GM11168 (cell line): Measurements from ENCODE around the gene KLC1.
"Not testable (repeated sequence)": the region's sequence is repeated elsewhere in the genome, so short reads cannot be mapped to it uniquely, and the experiment has no call there.

Source experiments
- in situ Hi-C: fragments of 300-500 bp; cut with MboI; formaldehyde crosslinking; loops from one replicate; pipeline ENCODE4 v1.12.0; 2022; ENCODE audit warnings: low sequenced_read_pairs; ENCODE audit not compliant: unreplicated experiment

The KLC1 gene

DNA sequence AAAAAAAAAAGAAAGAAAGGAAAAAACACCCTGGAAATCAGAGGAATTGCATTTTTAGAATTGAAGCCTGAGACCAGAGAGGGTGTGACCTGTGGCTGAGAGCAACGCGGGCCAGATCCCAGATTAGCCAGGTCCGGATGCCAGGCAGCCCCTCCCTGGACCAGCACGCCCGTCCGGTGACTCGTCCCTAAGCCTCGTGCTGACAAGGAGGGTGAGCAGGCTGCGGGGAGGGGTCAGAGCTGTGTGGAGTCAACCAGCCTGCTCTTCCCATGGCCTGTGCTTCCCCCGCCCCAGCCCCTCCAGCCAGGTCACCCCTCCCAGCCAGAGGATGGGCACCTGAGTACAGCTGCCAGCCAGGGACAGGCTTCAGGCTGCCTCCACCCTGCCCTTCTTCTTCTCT is 4.2 kb upstream of the KLC1 start:
- in situ Hi-C loops: no loop called here

GRCh38 chr14:103625356-103626095 is 3.5 kb upstream of the KLC1 start:
- in situ Hi-C loops: no loop called here

GRCh38 chr14:103626146-103626850 is 2.7 kb upstream of the KLC1 start:
- in situ Hi-C loops: no loop called here

DNA sequence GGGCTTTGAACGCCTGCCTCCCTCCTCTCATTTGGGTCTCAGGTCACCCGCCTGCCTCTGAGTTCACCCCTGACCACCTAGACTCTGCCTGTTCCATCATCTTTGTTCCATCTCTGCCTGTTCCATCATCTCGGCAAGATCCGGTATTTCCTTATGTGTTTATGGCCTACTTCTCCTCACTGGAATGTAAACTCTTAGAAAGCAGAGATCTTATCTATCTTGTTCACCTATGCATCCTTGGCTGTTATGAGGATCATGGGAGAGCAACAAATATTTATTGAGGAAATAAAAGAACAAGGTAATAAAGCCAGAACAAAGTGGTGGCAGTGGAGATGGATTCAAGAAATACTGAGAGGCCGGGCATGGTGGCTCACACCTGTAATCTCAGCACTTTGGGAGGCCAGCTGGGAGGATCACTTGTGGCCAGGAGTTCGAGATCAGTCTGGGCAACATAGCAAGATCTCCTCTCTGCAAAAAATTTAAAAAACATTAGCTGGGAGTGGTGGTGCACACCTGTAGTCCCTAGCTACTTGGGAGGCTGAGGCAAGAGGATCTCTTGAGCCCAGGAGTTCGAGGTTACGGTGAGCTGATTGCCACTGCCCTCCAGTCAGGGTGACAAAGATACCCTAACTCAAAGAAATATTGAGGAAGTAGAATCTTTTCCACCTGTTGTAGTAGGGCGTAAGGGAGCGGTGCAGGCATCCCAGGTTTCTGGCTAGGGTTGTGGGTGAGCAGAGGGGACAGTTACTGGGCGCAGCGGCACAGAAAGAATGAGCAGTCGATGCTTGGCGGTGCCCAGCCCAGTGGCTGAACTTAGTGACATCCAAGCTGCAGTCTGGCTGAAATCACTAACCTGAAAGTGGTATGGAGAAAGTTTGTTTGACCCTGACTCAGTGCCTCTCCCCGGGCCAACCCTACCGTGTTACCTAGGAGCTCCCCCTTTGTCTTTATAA is 1.7 kb upstream of the KLC1 start:
- in situ Hi-C loops: no loop called here

- in situ Hi-C loops: no loop called here
Measured at GRCh38 chr14:103628221-103628683, 759 bp upstream of the KLC1 start.

- in situ Hi-C loops: no loop called here
Measured at GRCh38 chr14:103629503-103630121, 601 bp downstream of the KLC1 start.

DNA sequence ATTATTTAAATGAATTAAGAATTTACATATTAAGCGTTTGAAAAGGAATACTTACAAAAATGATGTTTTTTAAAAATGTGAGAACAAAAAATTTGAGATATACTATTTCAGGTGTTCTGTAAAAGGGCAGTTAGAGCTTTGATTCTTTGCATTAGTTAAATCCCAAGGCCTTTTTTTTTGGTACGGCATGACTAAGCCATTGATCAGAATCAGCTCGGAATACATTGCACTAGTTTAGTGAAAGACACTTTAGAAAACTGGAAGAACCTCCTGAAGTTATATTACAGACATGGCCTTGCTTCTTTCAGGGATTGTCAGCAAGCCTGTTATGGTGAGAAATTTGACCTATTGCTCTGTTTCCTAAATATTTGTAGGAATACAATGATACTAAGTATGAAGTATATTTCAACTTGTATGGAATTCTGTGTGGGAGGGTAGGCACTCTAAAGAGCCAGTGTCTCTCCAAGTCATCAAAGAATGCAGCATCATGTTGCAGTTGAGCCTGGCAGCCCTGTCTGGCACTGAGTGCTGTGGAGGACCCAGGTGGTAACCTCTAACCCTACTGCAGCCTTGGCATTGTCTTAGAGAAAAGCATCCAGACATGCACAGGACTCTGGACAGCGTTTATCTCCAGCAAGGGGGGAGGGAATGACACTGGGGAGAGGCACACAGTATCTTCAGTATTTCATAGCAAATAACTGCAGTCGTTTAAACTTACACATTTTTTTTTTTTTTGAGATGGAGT is 1.5 kb downstream of the KLC1 start:
- in situ Hi-C loops: no loop called here

GRCh38 chr14:103633391-103633790 is 4.4 kb downstream of the KLC1 start:
- in situ Hi-C loops: no loop called here

GRCh38 chr14:103634156-103634555 is 5.1 kb downstream of the KLC1 start:
- in situ Hi-C loops: no loop called here

GRCh38 chr14:103638594-103638993 is 9.6 kb downstream of the KLC1 start:
- in situ Hi-C loops: no loop called here

GRCh38 chr14:103641161-103641560 is 12.2 kb downstream of the KLC1 start:
- in situ Hi-C loops: no loop called here

DNA sequence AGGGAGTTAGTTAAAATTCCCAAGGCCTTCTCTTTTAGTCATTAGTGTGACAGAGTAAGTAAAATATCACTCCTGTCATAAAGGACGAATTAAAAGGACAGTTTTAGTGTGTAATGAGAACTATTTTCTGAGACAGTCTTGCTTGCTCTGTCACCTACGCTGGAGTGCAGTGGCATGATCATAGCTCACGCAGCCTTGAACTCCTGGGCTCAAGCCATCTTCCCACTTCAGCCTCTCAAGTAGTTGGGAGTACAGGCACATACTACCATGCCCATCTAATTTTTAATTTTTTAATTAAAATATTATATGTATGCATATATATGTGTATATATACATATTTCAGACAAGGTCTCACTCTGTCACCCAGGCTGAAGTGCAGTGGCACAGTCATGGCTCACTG is 17.2 kb downstream of the KLC1 start:
- in situ Hi-C loops: no loop called here

DNA sequence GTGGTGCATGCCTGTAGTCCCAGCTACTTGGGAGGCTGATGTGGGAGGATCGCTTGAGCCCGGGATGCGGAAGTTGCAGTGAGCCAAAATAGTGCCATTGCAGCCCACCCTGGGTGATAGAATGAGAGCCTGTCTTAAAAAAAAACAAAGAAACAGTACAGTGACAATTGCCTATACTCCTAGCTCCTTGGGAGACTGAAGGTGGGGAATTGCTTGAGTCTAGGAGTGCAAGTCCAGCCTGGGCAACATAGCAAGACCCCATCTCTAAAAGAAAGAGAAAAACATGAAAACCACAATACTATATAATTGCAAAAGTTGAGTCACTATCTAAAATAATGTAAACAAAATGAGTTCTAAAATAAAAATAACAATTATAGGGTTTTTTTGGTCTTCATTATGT is 20.0 kb downstream of the KLC1 start:
- in situ Hi-C loops: no loop called here

DNA sequence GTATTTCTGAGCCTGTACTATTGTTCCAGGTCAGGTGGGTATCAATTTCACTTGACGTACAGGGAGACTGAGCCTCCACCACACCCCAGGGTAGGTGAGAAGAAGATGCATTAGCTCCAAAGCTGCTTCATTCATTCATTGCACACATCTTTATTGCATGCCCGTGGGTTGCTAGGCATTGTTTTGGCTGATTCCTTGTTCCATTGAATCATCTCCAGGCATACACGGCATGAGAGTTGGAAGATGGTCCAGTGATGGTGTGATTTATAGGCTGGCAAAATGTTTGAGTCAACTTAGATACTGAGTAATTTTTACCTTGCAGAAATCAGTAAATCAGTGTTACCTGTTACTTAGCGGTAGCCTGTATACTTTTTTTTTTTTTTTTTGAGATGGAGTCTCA is 21.2 kb downstream of the KLC1 start:
- in situ Hi-C loops: no loop called here

GRCh38 chr14:103651585-103651984 is 22.6 kb downstream of the KLC1 start:
- in situ Hi-C loops: no loop called here

- in situ Hi-C loops: no loop called here
Measured at GRCh38 chr14:103652806-103653205, 23.8 kb downstream of the KLC1 start.

- in situ Hi-C loops: not testable (repeated sequence)
Measured at GRCh38 chr14:103653336-103653735, 24.3 kb downstream of the KLC1 start.

DNA sequence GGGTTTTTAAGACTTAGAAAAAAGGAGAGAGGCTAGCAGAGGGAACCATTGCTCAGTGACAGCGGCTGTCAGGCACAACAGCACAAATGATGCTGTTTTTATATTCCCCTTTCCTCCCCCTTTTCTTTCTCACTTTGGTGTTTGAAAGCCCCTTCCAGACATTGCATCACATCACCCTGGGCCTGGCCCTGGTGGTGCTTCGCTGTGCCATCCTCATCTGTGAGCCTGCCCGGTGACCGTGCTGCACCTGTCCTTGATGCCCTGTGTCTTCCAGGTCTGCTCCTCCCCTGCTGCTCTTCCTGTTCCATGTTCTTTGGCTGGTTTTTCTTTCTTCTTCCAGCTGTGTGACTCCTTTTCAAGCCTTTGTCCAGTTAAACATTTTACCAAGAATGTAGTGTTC is 24.8 kb downstream of the KLC1 start:
- in situ Hi-C loops: no loop called here

GRCh38 chr14:103654619-103655018 is 25.6 kb downstream of the KLC1 start:
- in situ Hi-C loops: no loop called here
